G401 (cell line): ENCODE data around the gene SLC9A9. TPM values are rescaled to one million over a fixed set of nuclear protein-coding genes. Genes with fewer than 3 reads are reported as not detected.

Experiments
- DNase-seq: peaks from one replicate; pipeline ENCODE4 v3.0.0-alpha.2; 2015; ENCODE audit warnings: low spot score
- in situ Hi-C: cut with HindIII; loops from 2 replicates; pipeline ENCODE4 v1.10.0; 2016; ENCODE audit warnings: low sequenced_read_pairs, mixed read lengths
- total RNA-seq: library from RNA; depleted of rRNA; stranded (reverse); fragments of >200 nt; shearing (Covaris generic); gene quantifications from 2 replicates; pipeline ENCODE4 v1.2.3, GENCODE V29; 2014

Gene SLC9A9
- total RNA-seq, 1 experiment from 2014 or later = not detected

GRCh38 chr3:143414571-143415253, 433.6 kb downstream of the SLC9A9 start:
- in situ Hi-C loops = no loop called here
- no peak for DNase-seq

GRCh38 chr3:143413372-143413771, 434.9 kb downstream of the SLC9A9 start:
- in situ Hi-C loops = no loop called here
- no peak for DNase-seq

- in situ Hi-C loops = no loop called here
- DNase-seq = no peak
These were observed 436.2 kb downstream of the SLC9A9 start for GRCh38 chr3:143412084-143412483.

GRCh38 chr3:143410259-143410658, 438.0 kb downstream of the SLC9A9 start:
- in situ Hi-C loops = no loop called here
- no peak for DNase-seq

- no peak for DNase-seq
- in situ Hi-C loops = no loop called here
These were observed 439.5 kb downstream of the SLC9A9 start for GRCh38 chr3:143408771-143409170.

GRCh38 chr3:143402602-143403001, 445.7 kb downstream of the SLC9A9 start:
- in situ Hi-C loops = no loop called here

GRCh38 chr3:143396790-143397189, 451.5 kb downstream of the SLC9A9 start:
- in situ Hi-C loops = no loop called here
- DNase-seq = no peak

More at GRCh38 chr3:143402602-143403001, 445.7 kb downstream of the SLC9A9 start:
- DNase-seq = no peak

- in situ Hi-C loops = no loop called here
- DNase-seq = no peak
These were observed 458.9 kb downstream of the SLC9A9 start for GRCh38 chr3:143389388-143389787.

GRCh38 chr3:143387425-143387824, 460.8 kb downstream of the SLC9A9 start:
- in situ Hi-C loops = no loop called here

GRCh38 chr3:143384076-143384475, 464.2 kb downstream of the SLC9A9 start:
- in situ Hi-C loops = no loop called here
- DNase-seq = no peak

More at GRCh38 chr3:143387425-143387824, 460.8 kb downstream of the SLC9A9 start:
- no peak for DNase-seq

GRCh38 chr3:143383421-143383820, 464.8 kb downstream of the SLC9A9 start:
- in situ Hi-C loops = no loop called here
- no peak for DNase-seq

- in situ Hi-C loops = no loop called here
These were observed 465.5 kb downstream of the SLC9A9 start for GRCh38 chr3:143382816-143383215.

GRCh38 chr3:143380449-143380848, 467.8 kb downstream of the SLC9A9 start:
- DNase-seq = no peak
- in situ Hi-C loops = no loop called here

More at GRCh38 chr3:143382816-143383215, 465.5 kb downstream of the SLC9A9 start:
- no peak for DNase-seq

- no peak for DNase-seq
- in situ Hi-C loops = no loop called here
These were observed 472.6 kb downstream of the SLC9A9 start for GRCh38 chr3:143375698-143376097.

GRCh38 chr3:143367171-143367570, 481.1 kb downstream of the SLC9A9 start:
- DNase-seq = no peak
- in situ Hi-C loops = no loop called here

GRCh38 chr3:143366672-143367071, 481.6 kb downstream of the SLC9A9 start:
- in situ Hi-C loops = no loop called here
- no peak for DNase-seq

- DNase-seq = no peak
- in situ Hi-C loops = no loop called here
These were observed 484.3 kb downstream of the SLC9A9 start for GRCh38 chr3:143363949-143364348.

- in situ Hi-C loops = no loop called here
- DNase-seq = no peak
These were observed 485.0 kb downstream of the SLC9A9 start for GRCh38 chr3:143363276-143363675.

- in situ Hi-C loops = no loop called here
- DNase-seq = no peak
These were observed 485.9 kb downstream of the SLC9A9 start for GRCh38 chr3:143362115-143362991.

- in situ Hi-C loops = no loop called here
These were observed 486.7 kb downstream of the SLC9A9 start for GRCh38 chr3:143361589-143361988.

More at GRCh38 chr3:143361589-143361988, 486.7 kb downstream of the SLC9A9 start:
- DNase-seq = no peak
